Neural cell (in vitro differentiated cells): Measurements from ENCODE around the gene GRIN1. TPM values are rescaled to one million over a fixed set of nuclear protein-coding genes. Genes with fewer than 3 reads are reported as not detected.

ENCODE experiments used
- H2AFZ ChIP-seq: fragments of 200-600, 300-800 bp; sonication (generic), shearing (Covaris generic); 2 replicates; pipeline ENCODE4 v1.6.0; 2014; ENCODE audit warnings: low read depth, mild to moderate bottlenecking, antibody characterized with exemption, low read length, moderate library complexity
- H3F3A ChIP-seq: fragments of 200-600 bp; shearing (Covaris generic); 2 replicates; pipeline ENCODE4 v1.6.1; 2016; ENCODE audit warnings: mild to moderate bottlenecking, moderate library complexity, mixed read lengths, antibody characterized with exemption, low read length; ENCODE audit not compliant: insufficient read depth, poor library complexity, severe bottlenecking
- H3K27ac ChIP-seq: fragments of 200-600, 300-800 bp; sonication (generic), shearing (Covaris generic); 2 replicates; pipeline ENCODE4 v1.5.1; 2014; ENCODE audit warnings: mild to moderate bottlenecking, low read length, moderate library complexity
- H3K27me3 ChIP-seq: fragments of 300-800, 200-600 bp; sonication (generic), shearing (Covaris generic); 2 replicates; pipeline ENCODE4 v1.6.0; 2014; ENCODE audit warnings: mild to moderate bottlenecking, low read depth, low read length, moderate library complexity; ENCODE audit not compliant: insufficient read depth
- H3K36me3 ChIP-seq: fragments of 300-800, 200-600 bp; sonication (generic), shearing (Covaris generic); 2 replicates; pipeline ENCODE4 v1.5.1; 2014; ENCODE audit warnings: mild to moderate bottlenecking, antibody characterized with exemption, low read length, moderate library complexity; ENCODE audit not compliant: insufficient read depth
- H3K4me2 ChIP-seq: fragments of 300-800, 200-600 bp; sonication (generic), shearing (Covaris generic); 2 replicates; pipeline ENCODE4 v1.6.0; 2014; ENCODE audit warnings: mild to moderate bottlenecking, low read length
- H3K4me3 ChIP-seq: fragments of 300-800, 200-600 bp; sonication (generic), shearing (Covaris generic); 2 replicates; pipeline ENCODE4 v1.5.1; 2014; ENCODE audit warnings: mild to moderate bottlenecking, low read length, moderate library complexity
- H3K79me2 ChIP-seq: fragments of 200-600 bp; shearing (Covaris generic); replicated peaks from 2 replicates; pipeline ENCODE4 v1.6.0; 2014; ENCODE audit warnings: mild to moderate bottlenecking, low read length, moderate library complexity; ENCODE audit not compliant: insufficient read depth
- H3K9ac ChIP-seq: fragments of 300-800, 200-600 bp; sonication (generic), shearing (Covaris generic); 2 replicates; pipeline ENCODE4 v1.6.1; 2016; ENCODE audit warnings: mild to moderate bottlenecking, low read length, mixed read lengths
- H3K9me2 ChIP-seq: fragments of 200-600 bp; shearing (Covaris generic); 2 replicates; pipeline ENCODE4 v1.6.1; 2016; ENCODE audit warnings: mild to moderate bottlenecking, low read length, mixed read lengths; ENCODE audit not compliant: insufficient read depth
- H3K9me3 ChIP-seq: fragments of 200-600, 300-800 bp; sonication (generic), shearing (Covaris generic); 2 replicates; pipeline ENCODE4 v1.6.1; 2016; ENCODE audit warnings: mild to moderate bottlenecking, mixed run types, low read length, moderate library complexity, mixed read lengths
- H4K20me1 ChIP-seq: fragments of 200-600 bp; shearing (Covaris generic); 2 replicates; pipeline ENCODE4 v1.6.1; 2016; ENCODE audit warnings: mild to moderate bottlenecking, mixed run types; ENCODE audit not compliant: insufficient read depth
- EP300 ChIP-seq: fragments of 450-650 bp; conservative IDR thresholded peaks from 2 replicates; pipeline ENCODE4 v1.6.1; 2014; ENCODE audit warnings: antibody characterized with exemption, mild to moderate bottlenecking, moderate library complexity; ENCODE audit not compliant: poor library complexity, severe bottlenecking
- EZH2 ChIP-seq: fragments of 200-600, 300-800 bp; shearing (Covaris generic), sonication (generic); IDR thresholded peaks from 2 replicates; pipeline ENCODE4 v1.6.1; 2014; ENCODE audit warnings: antibody characterized with exemption, low read length, borderline replicate concordance, mild to moderate bottlenecking; ENCODE audit not compliant: insufficient read depth, poor library complexity, severe bottlenecking
- MXI1 ChIP-seq: fragments of 450-650 bp; conservative IDR thresholded peaks from 2 replicates; pipeline ENCODE4 v1.6.1; 2014; ENCODE audit warnings: antibody characterized with exemption, mild to moderate bottlenecking; ENCODE audit not compliant: poor library complexity, severe bottlenecking
- POLR2AphosphoS5 ChIP-seq: IDR thresholded peaks from 2 replicates; pipeline ENCODE4 v1.6.1; 2012
- RAD21 ChIP-seq: fragments of 450-650 bp; conservative IDR thresholded peaks from 2 replicates; pipeline ENCODE4 v1.6.1; 2014; ENCODE audit warnings: antibody characterized with exemption, mild to moderate bottlenecking, moderate library complexity
- SMC3 ChIP-seq: fragments of 450-650 bp; conservative IDR thresholded peaks from 2 replicates; pipeline ENCODE4 v1.6.1; 2014; ENCODE audit warnings: antibody characterized with exemption, mild to moderate bottlenecking, moderate library complexity; ENCODE audit not compliant: poor library complexity
- TAF1 ChIP-seq: IDR thresholded peaks from 2 replicates; pipeline ENCODE4 v1.6.1; 2012; ENCODE audit warnings: low read depth
- polyA plus RNA-seq: library from polyadenylated mRNA; depleted of rRNA; stranded (reverse); fragments of >200 nt; gene quantifications from 2 replicates; pipeline ENCODE4 v1.2.3, GENCODE V29; 2014
- TF ChIP-seq, protein P1 (sequence below): IDR thresholded peaks from 2 replicates; pipeline ENCODE4 v1.6.1; 2012; ENCODE audit warnings: borderline replicate concordance
- TF ChIP-seq, protein P2 (sequence below): fragments of 450-650 bp; IDR thresholded peaks from 2 replicates; pipeline ENCODE4 v1.5.1; 2014; ENCODE audit warnings: antibody characterized with exemption, mild to moderate bottlenecking, moderate library complexity; ENCODE audit not compliant: poor library complexity, severe bottlenecking

Gene GRIN1
- polyA plus RNA-seq, 1 donor from 2014 or later = 0.58 TPM

DNA sequence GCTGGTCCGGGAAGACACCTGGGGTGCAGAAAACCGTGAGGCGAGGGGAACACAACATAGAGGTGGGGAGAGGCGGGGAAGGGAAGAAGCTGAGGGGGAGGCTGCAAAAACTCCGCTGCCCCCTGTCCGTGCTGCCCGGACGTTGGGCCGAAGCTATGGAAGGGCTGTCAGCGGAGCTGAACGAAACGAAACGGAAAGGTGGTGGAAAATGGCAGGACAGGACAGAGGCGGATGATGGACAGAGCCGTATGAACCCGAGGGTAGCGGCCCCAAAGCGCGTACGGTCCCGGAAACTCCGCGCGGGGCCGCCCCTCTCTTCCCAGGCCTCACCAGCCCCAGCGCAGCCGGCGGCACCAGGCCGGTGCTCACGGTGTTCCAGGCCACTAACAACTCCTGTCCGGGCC, 49.1 kb downstream of the GRIN1 start:
- no peaks in the 10 kb centered on the region for H4K20me1 ChIP-seq

DNA sequence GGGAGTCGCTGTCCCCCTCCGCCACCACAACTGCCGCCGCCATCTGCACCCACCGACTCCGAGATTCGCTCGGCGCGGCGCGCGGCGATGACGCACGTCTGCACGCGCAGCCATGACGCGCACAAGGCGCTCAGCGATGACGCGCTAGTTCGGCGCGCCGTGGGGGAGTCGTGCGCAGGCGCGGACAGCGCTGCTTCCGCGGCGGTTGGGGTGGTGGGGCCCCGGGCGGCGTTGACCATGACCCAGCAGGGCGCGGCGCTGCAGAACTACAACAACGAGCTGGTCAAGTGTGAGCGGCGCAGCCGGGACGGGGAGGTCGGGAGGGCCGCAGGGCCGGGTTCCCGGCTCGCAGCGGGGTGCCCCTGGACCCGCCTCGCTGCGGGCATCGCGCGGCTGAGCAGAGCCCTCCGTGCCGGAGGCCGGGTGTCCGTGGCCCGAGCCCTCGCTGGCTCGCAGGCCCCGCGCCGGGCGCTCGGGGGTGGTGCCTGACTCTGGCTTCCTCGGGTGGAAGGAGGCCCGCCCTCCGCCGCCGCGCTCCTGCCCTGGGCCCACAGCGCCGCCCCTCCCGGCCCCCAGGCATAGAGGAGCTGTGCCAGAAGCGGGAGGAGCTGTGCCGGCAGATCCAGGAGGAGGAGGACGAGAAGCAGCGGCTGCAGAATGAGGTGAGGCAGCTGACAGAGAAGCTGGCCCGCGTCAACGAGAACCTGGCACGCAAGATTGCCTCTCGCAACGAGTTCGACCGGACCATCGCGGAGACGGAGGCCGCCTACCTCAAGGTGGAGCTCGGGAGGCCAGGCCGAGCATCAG, 49.7 kb downstream of the GRIN1 start, which contains the start of the genes ANAPC2 and SSNA1:
Gene ANAPC2 (minus strand): TSS at position 71 of the 807 bp plus-strand sequence. CDS start 28 bp downstream, at position 43.
Gene SSNA1 (plus strand): TSS at position 187 of the 807 bp plus-strand sequence. CDS start 51 bp downstream, at position 238.
- TF ChIP-seq MXI1 (peak; percentile 93), EZH2 (no peak), SMC3 (peak; percentile 51), POLR2AphosphoS5 (no peak), EP300 (peak; percentile 79), TAF1 (peak; percentile 44), RAD21 (peak; percentile 27)
- TF ChIP-seq, protein P1, sequence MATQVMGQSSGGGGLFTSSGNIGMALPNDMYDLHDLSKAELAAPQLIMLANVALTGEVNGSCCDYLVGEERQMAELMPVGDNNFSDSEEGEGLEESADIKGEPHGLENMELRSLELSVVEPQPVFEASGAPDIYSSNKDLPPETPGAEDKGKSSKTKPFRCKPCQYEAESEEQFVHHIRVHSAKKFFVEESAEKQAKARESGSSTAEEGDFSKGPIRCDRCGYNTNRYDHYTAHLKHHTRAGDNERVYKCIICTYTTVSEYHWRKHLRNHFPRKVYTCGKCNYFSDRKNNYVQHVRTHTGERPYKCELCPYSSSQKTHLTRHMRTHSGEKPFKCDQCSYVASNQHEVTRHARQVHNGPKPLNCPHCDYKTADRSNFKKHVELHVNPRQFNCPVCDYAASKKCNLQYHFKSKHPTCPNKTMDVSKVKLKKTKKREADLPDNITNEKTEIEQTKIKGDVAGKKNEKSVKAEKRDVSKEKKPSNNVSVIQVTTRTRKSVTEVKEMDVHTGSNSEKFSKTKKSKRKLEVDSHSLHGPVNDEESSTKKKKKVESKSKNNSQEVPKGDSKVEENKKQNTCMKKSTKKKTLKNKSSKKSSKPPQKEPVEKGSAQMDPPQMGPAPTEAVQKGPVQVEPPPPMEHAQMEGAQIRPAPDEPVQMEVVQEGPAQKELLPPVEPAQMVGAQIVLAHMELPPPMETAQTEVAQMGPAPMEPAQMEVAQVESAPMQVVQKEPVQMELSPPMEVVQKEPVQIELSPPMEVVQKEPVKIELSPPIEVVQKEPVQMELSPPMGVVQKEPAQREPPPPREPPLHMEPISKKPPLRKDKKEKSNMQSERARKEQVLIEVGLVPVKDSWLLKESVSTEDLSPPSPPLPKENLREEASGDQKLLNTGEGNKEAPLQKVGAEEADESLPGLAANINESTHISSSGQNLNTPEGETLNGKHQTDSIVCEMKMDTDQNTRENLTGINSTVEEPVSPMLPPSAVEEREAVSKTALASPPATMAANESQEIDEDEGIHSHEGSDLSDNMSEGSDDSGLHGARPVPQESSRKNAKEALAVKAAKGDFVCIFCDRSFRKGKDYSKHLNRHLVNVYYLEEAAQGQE = peak; percentile 66
- TF ChIP-seq, protein P2, sequence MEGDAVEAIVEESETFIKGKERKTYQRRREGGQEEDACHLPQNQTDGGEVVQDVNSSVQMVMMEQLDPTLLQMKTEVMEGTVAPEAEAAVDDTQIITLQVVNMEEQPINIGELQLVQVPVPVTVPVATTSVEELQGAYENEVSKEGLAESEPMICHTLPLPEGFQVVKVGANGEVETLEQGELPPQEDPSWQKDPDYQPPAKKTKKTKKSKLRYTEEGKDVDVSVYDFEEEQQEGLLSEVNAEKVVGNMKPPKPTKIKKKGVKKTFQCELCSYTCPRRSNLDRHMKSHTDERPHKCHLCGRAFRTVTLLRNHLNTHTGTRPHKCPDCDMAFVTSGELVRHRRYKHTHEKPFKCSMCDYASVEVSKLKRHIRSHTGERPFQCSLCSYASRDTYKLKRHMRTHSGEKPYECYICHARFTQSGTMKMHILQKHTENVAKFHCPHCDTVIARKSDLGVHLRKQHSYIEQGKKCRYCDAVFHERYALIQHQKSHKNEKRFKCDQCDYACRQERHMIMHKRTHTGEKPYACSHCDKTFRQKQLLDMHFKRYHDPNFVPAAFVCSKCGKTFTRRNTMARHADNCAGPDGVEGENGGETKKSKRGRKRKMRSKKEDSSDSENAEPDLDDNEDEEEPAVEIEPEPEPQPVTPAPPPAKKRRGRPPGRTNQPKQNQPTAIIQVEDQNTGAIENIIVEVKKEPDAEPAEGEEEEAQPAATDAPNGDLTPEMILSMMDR = peak; percentile 46
- Histone ChIP-seq H2AFZ (peak within 1 kb of the TSS; percentile 69), H3K9me2 (no peaks in the 10 kb centered on the region), H3F3A (no peaks in the 10 kb centered on the region), H4K20me1 (no peaks in the 10 kb centered on the region), H3K79me2 (peaks cover 14% of the 10 kb centered on the region), H3K9me3 (no peaks in the 10 kb centered on the region), H3K4me2 (peak within 1 kb of the TSS; percentile 95), H3K9ac (peak within 1 kb of the TSS; percentile 85), H3K36me3 (no peaks in the 10 kb centered on the region), H3K27ac (peak within 1 kb of the TSS; percentile 76), H3K27me3 (no peaks in the 10 kb centered on the region), H3K4me3 (peak within 1 kb of the TSS; percentile 98)

More for the DNA sequence above, 49.1 kb downstream of the GRIN1 start:
- H3K27ac ChIP-seq = peak overlapping the region; percentile 76
- H3F3A ChIP-seq = no peaks in the 10 kb centered on the region
- no peak for TF ChIP-seq TAF1
- TF ChIP-seq, protein P2 = no peak
- TF ChIP-seq RAD21 = no peak
- TF ChIP-seq EP300 = no peak
- no peak for TF ChIP-seq EZH2
- no peak for TF ChIP-seq MXI1
- TF ChIP-seq POLR2AphosphoS5 = no peak
- TF ChIP-seq, protein P1 = no peak
- TF ChIP-seq SMC3 = no peak
- H2AFZ ChIP-seq = peak overlapping the region; percentile 69
- peak overlapping the region; percentile 85 for H3K9ac ChIP-seq
- no peaks in the 10 kb centered on the region for H3K9me2 ChIP-seq
- peaks cover 14% of the 10 kb centered on the region for H3K79me2 ChIP-seq
- no peaks in the 10 kb centered on the region for H3K9me3 ChIP-seq
- H3K4me2 ChIP-seq = peak overlapping the region; percentile 95
- no peaks in the 10 kb centered on the region for H3K27me3 ChIP-seq
- H3K4me3 ChIP-seq = peak overlapping the region; percentile 98
- no peaks in the 10 kb centered on the region for H3K36me3 ChIP-seq
